Measurements from ENCODE around the gene DUS3L.

Gene DUS3L

GRCh38 chr19:5821521-5822180 is 30.7 kb upstream of the DUS3L start:
- no peak for DNase-seq (ENCODE audit: low spot score)

- DNase-seq (ENCODE audit: low spot score): no peak
Observed at GRCh38 chr19:5820785-5821184, 29.8 kb upstream of the DUS3L start.

GRCh38 chr19:5818594-5818993 is 27.6 kb upstream of the DUS3L start:
- no peak for DNase-seq (ENCODE audit: low spot score)

GRCh38 chr19:5817218-5817617 is 26.3 kb upstream of the DUS3L start:
- DNase-seq (ENCODE audit: low spot score): no peak

DNA sequence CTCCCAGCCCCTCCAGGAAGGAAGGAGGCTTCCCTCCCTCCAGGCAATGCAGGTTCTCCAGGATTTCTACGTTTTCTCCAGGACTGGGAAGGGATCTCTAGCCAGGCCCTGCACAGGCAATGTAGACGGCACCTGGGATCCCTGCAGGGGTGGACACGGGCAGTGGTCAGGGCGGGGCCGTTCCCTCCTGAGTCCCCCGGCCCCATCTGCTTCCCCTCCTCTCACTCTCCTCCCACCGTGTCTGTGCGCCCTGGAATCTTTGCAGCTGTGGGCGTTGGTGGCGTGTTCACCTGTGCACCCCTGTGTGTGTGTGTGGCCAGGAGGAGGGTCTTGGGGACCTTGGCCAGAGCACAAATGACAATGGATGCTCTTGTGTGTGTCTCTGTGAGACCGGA is 23.9 kb upstream of the DUS3L start:
- DNase-seq (ENCODE audit: low spot score): no peak

DNA sequence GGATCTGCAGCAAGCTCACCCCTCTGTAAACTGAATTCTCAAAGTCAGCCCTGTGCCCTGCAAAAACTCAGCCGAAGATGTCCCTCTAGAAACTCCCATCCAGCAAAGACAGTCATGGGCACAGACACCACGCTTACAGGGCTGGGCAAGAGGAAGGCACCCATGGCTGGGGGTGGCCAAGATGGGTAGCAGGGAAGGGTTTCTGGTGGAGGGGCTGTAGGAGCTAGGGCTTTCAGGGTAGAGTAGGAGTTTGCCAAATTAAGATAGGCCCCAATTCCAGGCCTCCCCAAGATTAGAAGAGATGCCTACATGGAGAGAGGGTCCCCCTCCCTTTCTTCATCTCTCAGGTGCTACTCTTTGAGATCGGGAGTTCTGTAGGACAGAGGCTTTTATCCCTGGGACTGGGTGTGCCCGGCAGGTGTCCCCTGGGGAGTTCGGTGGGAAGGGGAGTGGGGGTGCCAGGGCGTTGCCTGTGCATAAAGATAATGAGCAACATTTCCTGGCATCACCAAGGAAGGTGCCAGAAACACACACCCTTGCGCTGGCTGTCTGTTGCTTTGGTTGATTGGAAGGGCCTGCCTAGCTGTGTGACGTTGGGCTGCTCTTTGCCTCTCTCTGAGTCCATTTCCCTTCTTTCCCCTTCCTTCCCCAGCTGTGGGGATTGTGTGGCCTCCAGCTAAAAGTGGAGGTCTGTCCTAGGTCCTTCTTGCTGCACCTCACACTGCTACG is 23.3 kb upstream of the DUS3L start:
- no peak for DNase-seq (ENCODE audit: low spot score)

- no peak for DNase-seq (ENCODE audit: low spot score)
Observed at GRCh38 chr19:5811117-5811516, 20.2 kb upstream of the DUS3L start.

DNA sequence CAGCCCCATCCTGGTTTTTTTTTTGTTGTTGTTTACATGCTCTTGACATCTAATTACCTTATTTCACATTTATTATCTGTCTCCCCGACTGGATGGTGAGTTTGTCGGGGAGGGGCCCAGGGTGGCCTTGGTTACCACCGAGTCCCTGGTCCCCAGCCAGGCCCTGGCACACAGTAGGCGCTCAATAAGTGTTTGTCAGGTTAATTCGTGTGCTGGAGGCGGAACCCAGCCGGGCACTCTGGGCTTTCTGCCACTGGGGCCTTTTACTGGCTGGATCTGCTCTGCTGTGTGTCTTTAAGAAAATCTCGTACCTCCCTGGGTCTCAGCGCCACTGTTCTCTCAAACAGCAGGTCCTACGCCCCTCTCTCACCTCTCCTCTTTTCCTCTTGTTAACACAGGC is 18.5 kb upstream of the DUS3L start:
- DNase-seq (ENCODE audit: low spot score): no peak

DNA sequence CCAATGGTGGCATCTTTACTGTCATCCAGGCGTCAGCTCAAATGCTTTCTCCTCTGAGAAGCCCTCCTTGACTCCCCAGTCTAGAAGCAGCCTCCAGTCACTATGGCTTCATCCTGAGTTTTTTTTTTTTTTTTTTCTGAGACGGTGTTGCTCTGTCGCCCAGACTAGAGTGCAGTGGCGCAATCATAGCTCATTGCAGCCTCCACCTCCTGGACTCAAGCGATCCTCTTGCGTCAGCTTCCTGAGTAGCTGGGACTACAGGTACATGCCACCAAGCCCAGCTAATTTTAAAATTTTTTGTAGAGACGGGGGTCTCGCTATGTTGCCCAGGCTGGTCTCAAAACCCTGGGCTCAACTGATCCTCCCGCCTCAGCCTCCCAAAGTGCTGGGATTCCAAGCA is 18.1 kb upstream of the DUS3L start:
- no peak for DNase-seq (ENCODE audit: low spot score)

DNA sequence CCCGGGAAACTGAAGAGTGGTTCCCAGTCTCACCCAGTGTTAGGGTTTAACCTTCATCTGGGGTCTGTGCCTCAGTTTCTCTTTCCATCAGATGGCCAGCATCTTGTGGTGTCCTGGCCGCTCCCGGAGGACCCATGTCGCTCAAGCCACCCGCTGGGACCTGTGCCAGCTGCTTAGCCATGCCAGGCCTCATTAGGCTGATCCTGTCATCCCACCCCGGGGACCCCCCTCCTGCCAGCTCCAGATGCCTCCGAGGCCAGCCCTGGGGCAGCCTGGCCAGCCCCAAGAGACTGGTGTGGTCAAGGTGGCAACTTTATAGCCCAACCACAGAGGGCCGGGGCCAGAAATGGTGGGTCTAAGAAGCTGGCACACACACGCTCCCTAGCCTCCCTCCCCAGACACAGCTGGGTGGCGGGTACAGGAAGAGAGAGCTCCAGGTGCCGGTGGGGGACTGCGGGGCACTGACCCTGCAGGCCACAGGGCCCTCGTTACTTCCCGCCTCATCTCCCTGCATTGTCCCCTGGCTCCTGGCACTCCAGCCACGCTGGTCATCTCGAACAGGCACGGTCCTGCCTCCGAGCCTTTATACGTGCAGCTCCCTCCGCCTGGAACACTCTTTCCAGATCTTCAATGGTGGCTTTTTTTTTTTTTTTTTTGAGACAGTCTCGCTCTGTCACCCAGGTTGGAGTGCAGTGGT is 17.3 kb upstream of the DUS3L start:
- DNase-seq (ENCODE audit: low spot score): no peak

- no peak for DNase-seq (ENCODE audit: low spot score)
Observed at GRCh38 chr19:5806905-5807304, 15.9 kb upstream of the DUS3L start.

DNA sequence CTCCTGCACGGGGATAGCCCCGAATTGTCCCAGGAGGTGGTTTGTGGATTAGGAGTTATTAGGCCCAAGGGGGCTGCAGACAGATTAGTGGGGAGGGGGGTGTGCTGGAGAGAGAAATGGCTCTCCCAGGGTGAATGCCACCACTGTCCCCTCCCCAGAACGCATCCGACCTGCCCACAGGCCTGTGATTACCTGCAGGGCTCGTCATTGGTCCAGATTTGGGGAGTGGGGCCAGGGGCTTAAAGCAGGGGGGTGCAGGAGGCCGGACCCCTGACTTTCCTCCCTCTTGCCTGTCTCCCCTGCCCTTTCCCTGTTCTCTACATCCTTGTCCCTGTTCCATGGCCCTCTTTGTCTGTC is 15.1 kb upstream of the DUS3L start:
- no peak for DNase-seq (ENCODE audit: low spot score)

GRCh38 chr19:5805462-5806132 is 14.6 kb upstream of the DUS3L start:
- peak; percentile 81 for DNase-seq (ENCODE audit: low spot score)

DNA sequence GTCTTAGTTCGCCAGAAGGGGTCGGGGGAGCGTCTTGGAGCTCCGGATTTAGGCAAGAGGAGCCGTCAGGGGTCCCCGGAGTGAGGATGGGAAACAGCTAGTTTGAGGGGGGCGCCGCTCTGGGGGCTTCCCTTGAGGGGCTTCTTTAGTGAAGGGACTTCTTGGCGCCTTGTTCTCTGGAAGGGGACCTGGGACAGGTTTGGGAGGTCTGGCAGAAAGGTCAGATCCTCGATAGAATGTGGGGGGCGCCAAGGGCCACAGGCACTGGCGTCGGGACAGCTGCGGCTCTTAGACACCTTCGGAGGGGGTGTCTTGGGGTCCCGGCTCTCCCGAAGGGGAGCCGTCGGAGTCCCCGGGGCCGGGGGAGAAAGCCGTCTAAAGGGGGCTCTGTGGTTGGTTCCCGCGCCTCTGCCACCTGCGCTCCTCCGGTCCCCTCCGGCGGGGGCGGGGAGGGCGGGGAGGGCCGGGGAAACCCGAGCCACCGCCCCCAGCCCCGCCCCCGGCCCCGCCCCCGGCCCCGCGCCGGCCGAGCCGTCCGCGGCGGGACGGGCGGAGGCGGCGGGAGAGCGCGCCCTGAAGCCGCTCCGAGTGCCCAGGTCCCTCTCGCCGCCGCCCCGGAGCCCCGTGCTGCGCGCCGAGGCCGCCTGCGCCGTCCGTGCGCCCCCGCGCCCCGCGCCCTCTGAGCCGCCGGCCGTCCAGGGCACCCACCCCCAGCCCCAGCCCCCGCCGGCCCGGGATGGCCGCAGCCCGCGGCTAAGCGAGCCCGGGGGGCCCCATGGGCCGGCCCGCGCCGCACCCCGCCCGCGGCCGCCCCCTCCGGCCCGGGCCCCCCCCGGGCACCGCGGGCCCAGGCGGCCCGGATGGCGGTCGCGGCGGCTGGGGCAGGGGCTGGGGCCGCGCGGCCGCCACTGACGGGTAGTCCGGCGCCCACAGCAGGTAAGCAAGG is 13.8 kb upstream of the DUS3L start, which contains the start of gene NRTN:
NRTN (plus strand) TSS at position 552 of the 946 bp plus-strand sequence. CDS start 19,099 bp downstream, outside the sequence.
- DNase-seq (ENCODE audit: low spot score): no peak

DNA sequence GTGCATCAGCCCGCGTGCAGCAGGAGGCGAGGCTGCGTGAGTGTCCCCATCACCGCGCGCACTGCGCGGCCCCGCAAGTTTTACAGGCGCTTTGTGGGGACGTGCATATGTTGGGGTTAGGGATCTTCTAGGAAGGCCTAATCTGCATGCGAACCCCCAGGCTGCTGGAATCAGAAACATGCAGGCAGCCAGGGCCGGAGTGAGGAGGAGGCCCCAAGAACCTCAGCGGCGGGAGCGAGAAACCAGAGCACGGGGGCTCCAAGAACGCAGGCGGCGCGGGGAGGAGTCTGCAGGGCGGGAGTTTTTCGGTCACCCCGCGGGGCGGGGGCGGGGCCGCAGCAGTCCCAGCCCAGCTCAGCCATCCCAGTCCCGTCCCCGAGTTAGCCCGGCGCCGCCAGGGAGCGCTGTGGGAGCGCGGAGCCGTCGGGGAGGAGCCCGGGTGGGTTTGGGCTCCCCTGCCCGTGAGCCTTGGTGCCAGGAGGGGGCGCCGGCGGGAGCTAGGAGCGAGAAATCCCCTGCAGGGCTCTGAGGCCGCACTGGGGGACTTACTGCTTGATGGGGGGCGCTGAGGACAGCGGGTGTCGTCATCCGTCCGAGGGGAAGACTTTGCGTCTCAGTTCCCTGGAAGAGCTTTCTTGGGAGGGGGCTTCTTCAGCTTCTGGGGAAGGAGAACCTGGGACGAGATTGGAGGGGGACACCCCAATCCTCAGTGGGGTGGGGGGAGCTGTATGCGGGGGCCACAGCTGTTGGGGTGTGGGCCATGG is 13.0 kb upstream of the DUS3L start:
- DNase-seq (ENCODE audit: low spot score): peak; percentile 98

- DNase-seq (ENCODE audit: low spot score): no peak
Observed at GRCh38 chr19:5803441-5803751, 12.4 kb upstream of the DUS3L start.

DNA sequence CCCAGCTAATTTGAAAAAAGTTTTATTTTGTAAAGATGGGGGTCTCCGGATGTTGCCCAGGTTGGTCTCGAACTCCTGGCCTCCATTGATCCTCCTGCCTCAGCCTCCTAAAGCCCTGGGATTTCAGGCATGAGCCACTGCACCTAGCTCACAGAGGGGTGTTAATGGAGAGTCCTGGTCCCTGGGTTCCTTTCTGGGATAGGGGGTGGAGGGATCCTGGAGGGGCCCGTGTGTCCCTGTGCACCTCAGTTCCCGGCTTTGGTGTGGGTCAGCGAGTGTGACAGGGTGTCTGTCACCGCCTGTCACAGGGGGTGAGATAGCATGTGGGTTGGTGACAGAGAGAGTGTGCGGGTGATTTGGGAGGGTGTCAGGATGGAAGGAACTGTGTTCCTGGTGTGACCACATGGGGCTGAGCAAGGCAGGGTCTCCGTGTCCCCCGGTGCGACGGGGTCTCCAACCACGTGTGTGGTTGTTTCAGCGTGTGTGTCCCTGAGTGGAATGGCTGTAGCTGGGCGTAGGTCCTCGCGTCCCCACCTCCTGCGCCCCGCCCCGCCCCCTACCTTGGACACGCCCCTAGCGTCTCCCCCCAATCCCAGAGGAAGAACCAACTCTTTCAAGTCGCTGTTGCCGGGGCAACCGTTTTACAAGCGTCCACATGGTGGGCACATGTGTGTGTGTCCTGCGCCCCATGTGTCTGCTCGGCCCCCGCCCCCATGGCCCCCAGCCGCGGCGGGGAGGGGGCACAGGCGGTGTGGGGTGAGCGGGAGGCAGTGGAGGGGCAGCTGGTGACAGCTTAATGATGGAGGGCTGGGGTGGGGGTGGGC is 11.0 kb upstream of the DUS3L start:
- DNase-seq (ENCODE audit: low spot score): no peak

DNA sequence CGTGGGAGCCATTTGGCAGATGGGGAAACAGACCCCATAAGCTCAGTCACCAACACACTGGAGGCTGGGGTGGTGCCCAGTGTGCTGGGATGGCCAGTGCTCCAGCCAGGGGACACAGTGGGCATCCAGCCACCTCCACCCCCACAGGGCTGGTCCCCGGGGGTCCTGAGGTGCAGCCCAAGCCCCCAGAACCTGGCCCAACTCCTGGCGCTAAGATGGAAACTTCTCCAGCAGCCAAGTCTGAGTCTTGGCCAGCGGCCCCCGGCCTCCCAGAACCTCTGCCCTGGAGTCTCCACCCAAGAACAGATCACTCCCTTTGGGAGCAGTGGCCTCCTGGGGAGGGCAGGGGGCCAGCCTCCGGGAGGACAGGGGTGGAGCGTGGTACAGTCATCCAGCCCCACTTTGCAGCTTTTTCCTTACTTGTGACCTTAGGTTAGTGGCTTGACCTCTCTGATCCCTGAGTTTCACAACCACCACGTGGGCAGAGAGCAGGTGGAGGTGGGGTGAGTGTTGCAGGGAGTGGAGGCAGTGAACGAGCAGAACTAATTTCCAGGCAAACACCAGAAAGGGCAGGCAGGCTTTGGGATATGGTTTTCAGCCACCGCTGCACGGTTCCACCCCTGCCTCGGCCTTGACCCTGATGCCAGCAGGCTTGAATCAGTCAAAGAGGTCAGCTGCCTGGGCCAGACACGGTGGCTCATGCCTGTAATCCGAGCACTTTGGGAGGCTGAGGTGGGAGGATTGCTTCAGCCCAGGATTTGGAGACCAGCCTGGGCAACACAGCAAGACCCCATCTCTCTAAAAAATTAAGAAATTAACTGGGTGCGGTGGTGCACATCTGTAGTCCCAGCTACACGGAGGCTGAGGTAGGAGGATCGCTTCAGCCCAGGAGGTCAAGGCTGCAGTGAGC is 9.7 kb upstream of the DUS3L start:
- DNase-seq (ENCODE audit: low spot score): no peak
